Mesendoderm (in vitro differentiated cells): ENCODE measurements around the gene ALG9.

Source experiments
- DNase-seq: peaks from one replicate; pipeline ENCODE4 v3.0.0; 2013
- H2AK5ac ChIP-seq: 2 replicates; pipeline ENCODE4 v1.6.1; 2013; ENCODE audit warnings: low read length, inconsistent platforms
- H2BK120ac ChIP-seq: 2 replicates; pipeline ENCODE4 v1.6.1; 2013; ENCODE audit warnings: low read depth, mild to moderate bottlenecking, low read length, moderate library complexity, mixed read lengths
- H2BK15ac ChIP-seq: replicated peaks from 2 replicates; pipeline ENCODE4 v1.6.1; 2013; ENCODE audit warnings: low read depth, mild to moderate bottlenecking, moderate library complexity
- H2BK5ac ChIP-seq: 2 replicates; pipeline ENCODE4 v1.6.1; 2013; ENCODE audit warnings: low read length, inconsistent platforms
- H3K18ac ChIP-seq: 2 replicates; pipeline ENCODE4 v1.6.1; 2013; ENCODE audit warnings: mild to moderate bottlenecking, low read length, mixed read lengths
- H3K23ac ChIP-seq: one replicate; pipeline ENCODE4 v1.6.1; 2013; ENCODE audit warnings: low read length
- H3K27ac ChIP-seq: 2 replicates; pipeline ENCODE4 v1.5.1; 2013; ENCODE audit warnings: low read depth, mild to moderate bottlenecking, inconsistent platforms, low read length, moderate library complexity
- H3K27me3 ChIP-seq: 2 replicates; pipeline ENCODE4 v1.6.1; 2013; ENCODE audit warnings: low read length, control low read depth, mild to moderate bottlenecking, inconsistent platforms; ENCODE audit not compliant: insufficient read depth, poor library complexity
- H3K36me3 ChIP-seq: 2 replicates; pipeline ENCODE4 v1.6.1; 2013; ENCODE audit warnings: low read length, inconsistent platforms; ENCODE audit not compliant: control insufficient read depth, insufficient read depth
- H3K4ac ChIP-seq: one replicate; pipeline ENCODE4 v1.6.1; 2013; ENCODE audit warnings: low read depth, mild to moderate bottlenecking, low read length, moderate library complexity
- H3K4me1 ChIP-seq: 2 replicates; pipeline ENCODE4 v1.6.1; 2013; ENCODE audit warnings: low read depth, low read length, inconsistent platforms; ENCODE audit not compliant: control insufficient read depth
- H3K4me2 ChIP-seq: 2 replicates; pipeline ENCODE4 v1.6.1; 2013; ENCODE audit warnings: low read length
- H3K4me3 ChIP-seq: 2 replicates; pipeline ENCODE4 v1.5.1; 2013; ENCODE audit warnings: mild to moderate bottlenecking, low read length
- H3K56ac ChIP-seq: one replicate; pipeline ENCODE4 v1.6.1; 2013; ENCODE audit warnings: low read length
- H3K79me1 ChIP-seq: 2 replicates; pipeline ENCODE4 v1.6.1; 2013; ENCODE audit warnings: low read length, inconsistent platforms
- H3K79me2 ChIP-seq: 2 replicates; pipeline ENCODE4 v1.6.1; 2013; ENCODE audit warnings: mild to moderate bottlenecking, low read length; ENCODE audit not compliant: control insufficient read depth, insufficient read depth
- H3K9ac ChIP-seq: 2 replicates; pipeline ENCODE4 v1.6.1; 2013; ENCODE audit warnings: low read length, inconsistent platforms
- H4K5ac ChIP-seq: one replicate; pipeline ENCODE4 v1.6.1; 2013; ENCODE audit warnings: low read length
- H4K8ac ChIP-seq: one replicate; pipeline ENCODE4 v1.6.1; 2013; ENCODE audit warnings: low read depth, mild to moderate bottlenecking, control low read depth, low read length, moderate library complexity
- WGBS: extraction: QIAGEN DNeasy Blood & Tissue Kit; methylation state at CpG from one replicate; pipeline ENCODE4 v1.1.7; 2013; ENCODE audit warnings: low lambda C conversion rate, missing lambda C conversion rate; ENCODE audit not compliant: insufficient coverage; ENCODE audit errors: extremely low coverage; 5-methylcytosine and 5-hydroxymethylcytosine counted together

The ALG9 gene

GRCh38 chr11:111845276-111846028, 25.9 kb downstream of the ALG9 start:
- Histone ChIP-seq H4K5ac (no peak overlapping the region), H3K56ac (no peak overlapping the region), H3K23ac (no peak overlapping the region), H2BK120ac (no peak overlapping the region), H3K9ac (no peak overlapping the region), H3K4me3 (no peak overlapping the region), H3K18ac (no peak overlapping the region), H3K4ac (no peak overlapping the region), H3K4me2 (no peak overlapping the region), H2BK15ac (no peak overlapping the region), H3K79me2 (no peaks in the 10 kb centered on the region), H2BK5ac (no peak overlapping the region), H4K8ac (no peak overlapping the region), H3K27ac (no peak overlapping the region), H2AK5ac (no peak overlapping the region), H3K27me3 (no peaks in the 10 kb centered on the region), H3K79me1 (no peaks in the 10 kb centered on the region), H3K36me3 (no peaks in the 10 kb centered on the region), H3K4me1 (peaks cover 2% of the 10 kb centered on the region)
- DNase-seq = no peak
- WGBS = no CpG with 5 or more reads among the region's 7 CpGs

GRCh38 chr11:111843661-111844060, 27.7 kb downstream of the ALG9 start:
- Histone ChIP-seq H4K8ac (no peak overlapping the region), H2AK5ac (no peak overlapping the region), H3K4me3 (no peak overlapping the region), H2BK5ac (no peak overlapping the region), H2BK15ac (no peak overlapping the region), H3K27ac (no peak overlapping the region), H3K18ac (no peak overlapping the region), H3K9ac (no peak overlapping the region), H3K4me1 (peaks cover 2% of the 10 kb centered on the region), H3K79me2 (no peaks in the 10 kb centered on the region), H3K23ac (no peak overlapping the region), H4K5ac (no peak overlapping the region), H3K27me3 (no peaks in the 10 kb centered on the region), H2BK120ac (no peak overlapping the region), H3K4me2 (no peak overlapping the region), H3K36me3 (no peaks in the 10 kb centered on the region), H3K4ac (no peak overlapping the region), H3K56ac (no peak overlapping the region), H3K79me1 (no peaks in the 10 kb centered on the region)
- no CpG with 5 or more reads among the region's 5 CpGs for WGBS
- DNase-seq = no peak

- no peak overlapping the region for H2BK120ac ChIP-seq
Observed at GRCh38 chr11:111841370-111842053, 29.9 kb downstream of the ALG9 start.

GRCh38 chr11:111840143-111840542, 31.2 kb downstream of the ALG9 start:
- Histone ChIP-seq H3K9ac (no peak overlapping the region), H2BK15ac (no peak overlapping the region), H3K27ac (no peak overlapping the region), H4K5ac (no peak overlapping the region), H3K79me2 (no peaks in the 10 kb centered on the region), H3K23ac (no peak overlapping the region), H3K36me3 (no peaks in the 10 kb centered on the region), H4K8ac (no peak overlapping the region), H2AK5ac (no peak overlapping the region), H3K4ac (no peak overlapping the region), H2BK120ac (no peak overlapping the region), H3K56ac (no peak overlapping the region), H3K79me1 (no peaks in the 10 kb centered on the region), H3K4me3 (no peak overlapping the region), H2BK5ac (no peak overlapping the region), H3K18ac (no peak overlapping the region), H3K27me3 (no peaks in the 10 kb centered on the region), H3K4me1 (peaks cover 2% of the 10 kb centered on the region), H3K4me2 (no peak overlapping the region)
- WGBS = no CpG with 5 or more reads among the region's 1 CpG
- DNase-seq = peak; percentile 74

More at GRCh38 chr11:111841370-111842053, 29.9 kb downstream of the ALG9 start:
- H3K9ac ChIP-seq = no peak overlapping the region
- H3K36me3 ChIP-seq = no peaks in the 10 kb centered on the region
- H3K4ac ChIP-seq = no peak overlapping the region
- no peak overlapping the region for H3K18ac ChIP-seq
- no peak overlapping the region for H3K27ac ChIP-seq
- no peak overlapping the region for H3K4me2 ChIP-seq
- no peak overlapping the region for H2BK5ac ChIP-seq
- peaks cover 2% of the 10 kb centered on the region for H3K4me1 ChIP-seq
- WGBS = no CpG with 5 or more reads among the region's 10 CpGs
- no peak overlapping the region for H3K56ac ChIP-seq
- no peak overlapping the region for H3K4me3 ChIP-seq
- no peaks in the 10 kb centered on the region for H3K27me3 ChIP-seq
- H2AK5ac ChIP-seq = no peak overlapping the region
- peak; percentile 95 for DNase-seq
- H4K8ac ChIP-seq = no peak overlapping the region
- no peak overlapping the region for H2BK15ac ChIP-seq
- no peaks in the 10 kb centered on the region for H3K79me1 ChIP-seq
- no peaks in the 10 kb centered on the region for H3K79me2 ChIP-seq
- H4K5ac ChIP-seq = no peak overlapping the region
- H3K23ac ChIP-seq = no peak overlapping the region

GRCh38 chr11:111838054-111838453, 33.3 kb downstream of the ALG9 start:
- H2BK120ac ChIP-seq = no peak overlapping the region
- no peak overlapping the region for H4K5ac ChIP-seq
- no peak overlapping the region for H2BK5ac ChIP-seq
- H3K36me3 ChIP-seq = no peaks in the 10 kb centered on the region
- no peaks in the 10 kb centered on the region for H3K79me1 ChIP-seq
- no peak overlapping the region for H3K4me2 ChIP-seq
- no peak overlapping the region for H3K23ac ChIP-seq
- H3K27me3 ChIP-seq = no peaks in the 10 kb centered on the region
- no peak overlapping the region for H4K8ac ChIP-seq
- H3K27ac ChIP-seq = no peak overlapping the region
- H3K79me2 ChIP-seq = no peaks in the 10 kb centered on the region
- H3K4me1 ChIP-seq = peaks cover 2% of the 10 kb centered on the region
- no peak overlapping the region for H3K4me3 ChIP-seq
- no peak overlapping the region for H3K4ac ChIP-seq
- no peak overlapping the region for H2AK5ac ChIP-seq
- H3K56ac ChIP-seq = no peak overlapping the region
- no peak for DNase-seq
- H2BK15ac ChIP-seq = no peak overlapping the region
- H3K18ac ChIP-seq = no peak overlapping the region
- H3K9ac ChIP-seq = no peak overlapping the region
- WGBS = no CpG with 5 or more reads among the region's 5 CpGs
